Activated CD8-positive, alpha-beta memory T cell treated with anti-CD3 and anti-CD28 coated beads, Interleukin-2, amount 50 U/mL, for 48 hours (primary cell): ENCODE measurements around the gene DRD5.

ENCODE experiments used
- DNase-seq: peaks from one replicate; pipeline ENCODE4 v3.0.0-alpha.2; 2020

Gene DRD5

DNA sequence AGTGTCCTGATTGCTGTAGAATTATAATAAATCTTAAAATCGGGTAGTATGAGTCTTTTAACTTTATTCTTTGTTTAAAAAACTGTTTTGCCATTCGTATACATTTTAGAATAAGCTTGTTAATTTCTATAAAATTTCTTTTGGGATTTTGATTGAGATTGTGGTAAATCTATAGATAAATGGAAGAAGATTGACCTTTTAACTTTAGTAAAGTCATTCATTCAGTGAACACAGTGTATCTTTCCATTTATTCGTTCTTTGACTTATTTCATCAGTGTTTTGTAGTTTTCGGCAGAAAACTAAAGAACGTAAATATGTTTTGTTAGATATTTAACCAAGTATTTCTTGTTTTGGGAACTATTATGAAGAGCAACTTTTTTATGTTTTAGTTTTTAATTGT is 38.9 kb downstream of the DRD5 start:
- no peak for DNase-seq

DNA sequence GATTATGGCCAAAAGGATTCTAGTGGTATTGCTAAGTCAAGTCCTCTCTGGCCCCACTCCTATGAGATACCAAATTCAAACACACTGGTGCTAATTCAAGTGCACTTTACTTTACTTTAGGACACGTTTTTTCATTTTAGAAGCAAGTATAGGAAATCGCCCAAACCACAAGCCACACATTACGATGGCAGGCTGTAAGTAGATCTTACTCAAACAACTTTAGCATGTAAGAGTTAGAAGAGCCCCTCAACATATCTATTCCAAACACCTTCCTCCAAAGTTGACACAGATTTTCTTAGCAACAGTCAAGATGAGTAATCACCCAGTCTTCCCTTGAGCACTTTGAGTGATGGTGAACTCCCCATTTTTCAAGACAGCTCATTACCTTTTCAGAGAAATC is 43.6 kb downstream of the DRD5 start:
- no peak for DNase-seq

DNA sequence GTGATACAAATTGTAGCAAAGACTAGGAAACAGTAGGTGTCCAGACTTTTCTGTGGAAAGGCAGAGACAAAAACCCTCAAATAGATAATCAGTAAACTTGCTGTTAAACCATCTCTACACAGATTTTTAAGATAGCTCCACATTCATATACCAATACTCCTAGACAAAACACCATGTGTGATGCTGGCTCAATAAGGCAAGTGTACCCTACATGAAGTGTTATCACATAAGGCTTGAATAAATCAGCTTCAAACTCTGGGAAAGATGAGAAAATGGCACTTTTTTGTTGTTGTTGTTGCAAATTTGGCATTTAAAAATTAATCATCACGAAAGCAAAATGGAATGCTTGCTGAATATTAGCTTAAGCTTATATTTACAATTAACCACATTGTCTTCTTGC is 45.1 kb downstream of the DRD5 start:
- no peak for DNase-seq

DNA sequence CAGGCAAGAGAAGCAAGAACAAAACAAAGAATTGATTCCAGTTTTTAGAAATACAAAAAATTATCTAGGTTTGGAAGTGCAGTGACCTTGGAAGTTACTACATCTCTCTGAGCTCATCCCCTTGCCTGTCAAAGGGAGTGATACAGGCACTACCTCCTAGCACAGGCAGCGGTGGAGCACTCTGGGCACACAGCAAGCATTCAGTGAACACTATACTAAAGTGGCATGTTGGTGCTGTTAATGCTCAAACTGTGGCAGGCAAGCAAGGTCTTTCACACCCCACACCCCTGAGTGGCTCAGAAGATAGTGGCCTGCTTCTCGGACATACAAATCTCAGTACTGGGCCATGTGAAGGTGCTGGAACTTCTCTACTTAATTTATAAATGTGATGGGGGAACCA is 51.2 kb downstream of the DRD5 start:
- DNase-seq, result no peak

DNA sequence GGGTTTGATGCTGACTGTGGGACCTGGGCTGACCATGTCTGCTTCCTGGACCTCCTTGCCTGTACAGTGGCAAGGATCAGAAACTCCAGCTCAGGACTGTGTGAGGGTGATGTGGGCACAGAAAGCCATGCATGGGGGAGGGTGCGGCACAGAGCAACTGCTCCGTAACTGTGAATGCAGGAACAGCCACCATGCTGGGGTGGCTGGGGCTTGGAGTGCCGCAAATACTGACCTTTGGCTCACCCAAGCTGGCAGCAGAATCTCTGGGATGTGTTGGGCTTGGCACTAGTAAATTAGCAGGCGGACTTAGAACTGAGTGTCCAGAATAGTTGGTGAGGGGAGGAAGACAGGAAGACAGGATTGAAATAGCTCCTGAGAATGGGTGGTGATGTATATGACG is 52.0 kb downstream of the DRD5 start:
- no peak for DNase-seq
